Left ventricle myocardium inferior (tissue), 1 donor: ENCODE measurements around the gene CRYBG1. TPM values are rescaled to one million over a fixed set of nuclear protein-coding genes. Genes with fewer than 3 reads are reported as not detected.

ENCODE experiments used
- DNase-seq: peaks from one replicate; pipeline ENCODE4 v3.0.0-alpha.2; 2020
- H3K27ac ChIP-seq: fragments of 200-600 bp; replicated peaks from 2 replicates; pipeline ENCODE4 v1.8.0; 2021
- H3K27me3 ChIP-seq: fragments of 200-600 bp; 2 replicates; pipeline ENCODE4 v1.8.0; 2021; ENCODE audit warnings: low read depth
- H3K36me3 ChIP-seq: fragments of 200-600 bp; 2 replicates; pipeline ENCODE4 v1.8.0; 2021
- H3K4me1 ChIP-seq: fragments of 200-600 bp; 2 replicates; pipeline ENCODE4 v1.8.0; 2021
- H3K4me3 ChIP-seq: fragments of 200-600 bp; 2 replicates; pipeline ENCODE4 v1.8.0; 2021; ENCODE audit warnings: mild to moderate bottlenecking, moderate library complexity
- H3K9me3 ChIP-seq: fragments of 200-600 bp; replicated peaks from 2 replicates; pipeline ENCODE4 v1.8.0; 2021
- intact Hi-C: fragments of 100-400 bp; cut with micrococcal nuclease; formaldehyde crosslinking; loops from one replicate; pipeline ENCODE4 v1.11.0; 2022
- total RNA-seq: library from RNA; stranded (reverse); fragmentation: NEBNext Ultra II Directional; extraction: Animal tissue kit (Norgen Biotek cat#: 25700); gene quantifications from one replicate; pipeline ENCODE4 v1.2.1, GENCODE V29; 2021
- TF ChIP-seq, protein P1 (sequence below): fragments of 200-600 bp; IDR thresholded peaks from 2 replicates; pipeline ENCODE4 v1.8.0; 2021; ENCODE audit warnings: antibody characterized with exemption, mild to moderate bottlenecking, borderline replicate concordance
- donor health status: DM: no; HTN: yes; CAD: no; lungs with severe emphysema.

CRYBG1 gene
- total RNA-seq, 1 donor from 2014 or later: 1.3 TPM

DNA sequence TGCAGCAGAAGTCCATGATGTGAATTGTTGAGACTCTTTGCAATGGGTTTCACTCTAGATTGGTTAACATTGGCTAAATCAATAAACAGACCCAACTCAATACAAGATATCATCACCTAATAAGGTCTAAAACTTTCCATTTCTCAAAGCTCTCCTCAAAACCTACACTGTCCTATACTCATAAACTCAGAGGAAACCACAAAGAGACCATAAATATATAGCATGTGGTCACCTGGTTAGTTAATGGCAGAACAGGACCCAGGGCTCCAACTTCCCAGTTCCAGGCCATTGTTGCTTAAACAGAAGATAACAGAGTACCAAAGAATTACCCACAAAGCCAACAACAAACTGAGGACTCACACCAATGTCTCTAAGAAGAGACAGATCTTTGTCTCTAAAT, 256.8 kb downstream of the CRYBG1 start:
- no peak overlapping the region for H3K4me3 ChIP-seq
- H3K27ac ChIP-seq: no peak overlapping the region
- H3K9me3 ChIP-seq: no peaks in the 10 kb centered on the region
- H3K4me1 ChIP-seq: no peaks in the 10 kb centered on the region
- DNase-seq: no peak
- TF ChIP-seq, protein P1, sequence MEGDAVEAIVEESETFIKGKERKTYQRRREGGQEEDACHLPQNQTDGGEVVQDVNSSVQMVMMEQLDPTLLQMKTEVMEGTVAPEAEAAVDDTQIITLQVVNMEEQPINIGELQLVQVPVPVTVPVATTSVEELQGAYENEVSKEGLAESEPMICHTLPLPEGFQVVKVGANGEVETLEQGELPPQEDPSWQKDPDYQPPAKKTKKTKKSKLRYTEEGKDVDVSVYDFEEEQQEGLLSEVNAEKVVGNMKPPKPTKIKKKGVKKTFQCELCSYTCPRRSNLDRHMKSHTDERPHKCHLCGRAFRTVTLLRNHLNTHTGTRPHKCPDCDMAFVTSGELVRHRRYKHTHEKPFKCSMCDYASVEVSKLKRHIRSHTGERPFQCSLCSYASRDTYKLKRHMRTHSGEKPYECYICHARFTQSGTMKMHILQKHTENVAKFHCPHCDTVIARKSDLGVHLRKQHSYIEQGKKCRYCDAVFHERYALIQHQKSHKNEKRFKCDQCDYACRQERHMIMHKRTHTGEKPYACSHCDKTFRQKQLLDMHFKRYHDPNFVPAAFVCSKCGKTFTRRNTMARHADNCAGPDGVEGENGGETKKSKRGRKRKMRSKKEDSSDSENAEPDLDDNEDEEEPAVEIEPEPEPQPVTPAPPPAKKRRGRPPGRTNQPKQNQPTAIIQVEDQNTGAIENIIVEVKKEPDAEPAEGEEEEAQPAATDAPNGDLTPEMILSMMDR: no peak
- H3K36me3 ChIP-seq: peaks cover 38% of the 10 kb centered on the region
- no peaks in the 10 kb centered on the region for H3K27me3 ChIP-seq
- intact Hi-C loops: no loop called here

DNA sequence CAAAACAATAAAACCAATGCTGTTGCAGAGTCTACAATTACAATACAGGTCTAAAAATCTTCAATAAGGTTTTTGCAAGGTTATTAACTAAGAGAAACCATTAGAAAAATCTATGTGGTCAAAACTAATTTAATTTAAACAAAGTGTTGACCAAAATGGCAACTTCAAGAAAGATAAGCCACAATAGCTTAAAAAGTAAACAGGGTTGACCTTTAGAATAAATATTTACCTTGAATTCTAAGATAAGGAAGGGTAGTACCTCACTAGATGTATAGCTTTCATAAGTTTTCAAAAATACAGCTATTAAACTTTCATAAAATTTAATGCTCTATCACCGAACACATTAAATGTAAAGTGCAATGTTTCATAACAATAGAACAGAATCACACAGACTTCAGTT, 257.3 kb downstream of the CRYBG1 start:
- no peaks in the 10 kb centered on the region for H3K27me3 ChIP-seq
- no peak for DNase-seq
- no peak overlapping the region for H3K27ac ChIP-seq
- H3K9me3 ChIP-seq: no peaks in the 10 kb centered on the region
- peaks cover 38% of the 10 kb centered on the region for H3K36me3 ChIP-seq
- TF ChIP-seq, protein P1: no peak
- no peaks in the 10 kb centered on the region for H3K4me1 ChIP-seq
- H3K4me3 ChIP-seq: no peak overlapping the region
- intact Hi-C loops: no loop called here

- H3K4me3 ChIP-seq: no peak overlapping the region
- peaks cover 34% of the 10 kb centered on the region for H3K36me3 ChIP-seq
- TF ChIP-seq, protein P1: no peak
- no peaks in the 10 kb centered on the region for H3K27me3 ChIP-seq
- H3K27ac ChIP-seq: no peak overlapping the region
- no peaks in the 10 kb centered on the region for H3K4me1 ChIP-seq
- no peak for DNase-seq
- H3K9me3 ChIP-seq: no peaks in the 10 kb centered on the region
- intact Hi-C loops: no loop called here
Measured at GRCh38 chr6:106618324-106618723, 257.8 kb downstream of the CRYBG1 start.

GRCh38 chr6:106619223-106619622, 258.7 kb downstream of the CRYBG1 start:
- intact Hi-C loops: no loop called here
- H3K36me3 ChIP-seq: peaks cover 28% of the 10 kb centered on the region
- DNase-seq: no peak
- no peaks in the 10 kb centered on the region for H3K4me1 ChIP-seq
- no peak overlapping the region for H3K4me3 ChIP-seq
- H3K27ac ChIP-seq: no peak overlapping the region
- H3K27me3 ChIP-seq: no peaks in the 10 kb centered on the region
- no peaks in the 10 kb centered on the region for H3K9me3 ChIP-seq
- TF ChIP-seq, protein P1: no peak

DNA sequence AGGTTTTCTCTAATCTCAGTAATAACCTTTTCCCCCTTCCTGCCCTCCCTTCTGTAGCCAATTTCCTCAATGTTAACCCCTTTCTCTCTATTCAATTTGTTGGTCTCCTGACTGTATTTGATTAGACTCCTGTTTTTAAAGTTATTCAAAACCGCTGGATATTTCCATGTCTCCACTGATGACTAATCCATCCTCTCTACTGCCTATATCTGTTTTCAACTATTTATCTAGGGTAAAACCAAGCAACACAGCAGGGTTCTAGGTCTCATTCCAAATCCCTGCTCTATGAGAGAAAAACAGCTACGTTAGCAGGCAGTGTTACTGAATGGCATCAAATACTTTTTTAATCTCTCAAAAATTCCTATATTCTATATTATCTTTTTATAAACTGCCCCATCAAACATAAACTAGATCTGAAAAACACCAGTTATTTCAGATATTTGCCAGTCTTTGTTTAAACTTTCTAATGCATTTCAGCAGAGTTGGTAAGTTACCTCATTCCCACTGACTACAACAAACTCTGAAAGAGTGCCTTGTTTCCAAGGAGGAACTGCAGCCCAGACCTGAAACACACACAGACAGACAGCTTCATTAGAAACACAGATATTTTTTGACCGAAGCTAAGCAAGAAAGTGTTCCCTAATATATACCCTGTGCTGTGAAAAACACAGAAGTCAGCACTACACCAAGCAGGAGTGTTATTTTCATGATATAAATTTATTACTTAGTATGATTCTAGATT, 260.6 kb downstream of the CRYBG1 start:
- no peak for DNase-seq
- Histone ChIP-seq H3K4me3 (no peak overlapping the region), H3K27ac (no peak overlapping the region), H3K4me1 (no peaks in the 10 kb centered on the region), H3K36me3 (peaks cover 22% of the 10 kb centered on the region), H3K9me3 (no peaks in the 10 kb centered on the region), H3K27me3 (no peaks in the 10 kb centered on the region)
- intact Hi-C loops: no loop called here
- TF ChIP-seq, protein P1: no peak

Other genes with a start within 250 kb of the CRYBG1 start
- gene ATG5, start 35.0 kb upstream of the CRYBG1 start, total RNA-seq: 18.0 TPM